ENCODE results near the gene RND1.
A peak's percentile ranks its signal among the peaks of the same experiment; 100 is the strongest.
"Not testable (repeated sequence)": the region's sequence is repeated elsewhere in the genome, so short reads cannot be mapped to it uniquely, and the experiment has no call there.

RND1 gene

DNA sequence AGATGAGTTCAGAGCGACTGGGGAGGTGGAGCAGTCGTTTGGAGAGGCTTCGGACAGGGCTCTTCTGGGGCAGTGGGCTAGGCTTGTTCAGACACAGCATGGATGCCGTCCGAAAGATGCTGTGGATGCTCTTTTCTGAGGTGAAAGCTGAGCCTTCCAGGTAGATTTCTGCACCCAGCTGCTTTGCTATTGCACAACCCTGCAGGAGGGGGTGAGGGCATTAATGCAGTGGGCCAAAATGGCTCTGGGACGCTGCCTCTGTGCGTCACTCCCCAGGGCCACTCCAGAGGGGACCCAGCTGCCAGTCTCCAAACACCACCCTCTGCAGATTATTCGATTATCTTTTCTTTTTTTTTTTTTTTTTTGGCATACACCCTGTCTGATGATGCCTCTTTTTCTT lies 7.6 kb downstream of the RND1 start:
- no peaks in the 10 kb centered on the region for H3K9me3 Mint-ChIP-seq
- no peak overlapping the region for H3K27ac Mint-ChIP-seq
- no peaks in the 10 kb centered on the region for H3K36me3 Mint-ChIP-seq (ENCODE audit: low read depth)
- peaks cover 15% of the 10 kb centered on the region for H3K4me1 Mint-ChIP-seq (ENCODE audit: low read depth)
- intact Hi-C loops (cut with micrococcal nuclease): no loop called here
- H3K4me3 Mint-ChIP-seq: no peak overlapping the region
- peaks cover 8% of the 10 kb centered on the region for H3K27me3 Mint-ChIP-seq

DNA sequence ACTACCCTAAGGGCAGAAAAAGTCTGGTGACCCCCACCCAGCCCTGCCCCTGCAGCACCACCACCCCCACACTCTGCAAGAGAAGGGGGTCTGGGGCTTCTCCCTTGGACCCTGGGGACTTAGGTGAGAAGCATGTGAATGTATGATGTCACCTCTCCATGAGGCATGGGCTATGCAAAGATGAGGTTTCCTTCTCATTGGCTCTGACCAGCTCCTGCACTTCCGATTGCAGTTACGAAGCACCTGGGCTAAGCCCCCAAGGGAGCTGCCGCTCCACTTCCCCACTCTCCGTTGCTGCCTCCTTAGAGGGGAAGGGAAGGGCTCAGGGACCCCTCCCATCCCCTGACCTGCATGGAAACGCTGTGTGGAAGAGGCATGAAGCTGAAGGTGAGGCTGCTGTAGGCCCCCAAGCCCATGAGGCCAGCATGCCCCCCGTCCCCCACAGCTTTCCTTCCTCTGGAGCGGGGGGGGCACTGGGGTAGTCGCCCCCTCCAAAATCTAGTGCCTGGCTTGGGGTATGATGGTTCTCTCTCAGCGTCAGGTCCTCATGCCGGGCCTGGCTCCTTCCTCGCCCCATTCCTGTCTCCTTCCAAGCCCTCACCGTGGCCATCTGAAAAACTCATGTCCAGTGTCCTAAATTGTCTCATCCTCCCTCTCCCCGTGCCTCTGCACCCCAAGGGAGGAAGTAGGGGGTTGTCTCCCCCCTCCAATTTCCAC lies 8.2 kb downstream of the RND1 start:
- intact Hi-C loops (cut with micrococcal nuclease): no loop called here
- Mint-ChIP-seq H3K4me3 (no peak overlapping the region), H3K4me1 (ENCODE audit: low read depth) (peaks cover 15% of the 10 kb centered on the region), H3K9me3 (no peaks in the 10 kb centered on the region), H3K27ac (no peak overlapping the region), H3K36me3 (ENCODE audit: low read depth) (no peaks in the 10 kb centered on the region), H3K27me3 (peaks cover 1% of the 10 kb centered on the region)

DNA sequence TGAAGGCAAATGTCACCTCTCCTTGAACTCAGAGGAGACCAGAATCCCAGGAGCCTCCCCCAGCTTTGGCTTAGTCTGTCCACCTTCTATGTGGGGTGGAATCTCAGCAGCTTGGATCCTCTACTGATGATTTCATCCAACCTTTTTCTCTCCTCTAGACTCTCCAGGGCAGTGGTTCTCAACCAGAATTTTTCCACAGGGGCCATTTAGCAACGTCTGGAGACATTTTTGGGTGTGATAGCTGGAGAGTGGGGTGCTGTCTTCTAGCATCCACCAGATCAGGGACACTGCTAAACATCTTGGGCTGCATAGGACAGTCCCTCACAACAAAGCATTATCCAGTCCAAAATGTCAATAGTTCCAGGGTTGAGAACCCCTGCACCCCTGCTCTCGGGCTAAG lies 9.3 kb downstream of the RND1 start:
- intact Hi-C loops (cut with micrococcal nuclease): no loop called here
- H3K36me3 Mint-ChIP-seq (ENCODE audit: low read depth): peaks cover 7% of the 10 kb centered on the region

DNA sequence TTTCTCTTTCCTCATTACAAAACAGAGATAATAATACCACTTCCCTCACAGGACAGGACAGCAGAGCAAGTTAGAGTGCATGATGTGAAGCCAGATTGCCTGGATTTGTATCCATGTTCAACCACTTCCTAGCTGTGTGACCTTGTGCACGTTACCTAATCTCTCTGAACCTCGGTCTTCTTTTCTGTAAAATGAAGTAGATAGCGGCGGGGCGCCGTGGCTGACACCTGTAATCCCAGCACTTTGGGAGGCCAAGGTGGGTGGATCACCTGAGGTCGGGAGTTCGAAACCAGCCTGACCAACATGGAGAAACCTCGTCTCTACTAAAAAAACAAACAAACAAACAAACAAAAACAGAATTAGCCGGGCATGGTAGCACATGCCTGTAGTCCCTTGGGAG lies 10.7 kb downstream of the RND1 start:
- not testable (repeated sequence) for H3K27me3 Mint-ChIP-seq, H3K27ac Mint-ChIP-seq, H3K9me3 Mint-ChIP-seq, H3K4me3 Mint-ChIP-seq
- peaks cover 24% of the 10 kb centered on the region for H3K4me1 Mint-ChIP-seq (ENCODE audit: low read depth)
- intact Hi-C loops (cut with micrococcal nuclease): loop anchor here (5.0 kb wide), 1 partner anchor 122 kb away; the partner anchor contains the start of gene WNT1
- peaks cover 18% of the 10 kb centered on the region for H3K36me3 Mint-ChIP-seq (ENCODE audit: low read depth)

More for the DNA sequence above, 9.3 kb downstream of the RND1 start:
- Mint-ChIP-seq H3K27me3 (no peaks in the 10 kb centered on the region), H3K27ac (no peak overlapping the region), H3K4me3 (no peak overlapping the region), H3K4me1 (ENCODE audit: low read depth) (peaks cover 17% of the 10 kb centered on the region), H3K9me3 (no peaks in the 10 kb centered on the region)

DNA sequence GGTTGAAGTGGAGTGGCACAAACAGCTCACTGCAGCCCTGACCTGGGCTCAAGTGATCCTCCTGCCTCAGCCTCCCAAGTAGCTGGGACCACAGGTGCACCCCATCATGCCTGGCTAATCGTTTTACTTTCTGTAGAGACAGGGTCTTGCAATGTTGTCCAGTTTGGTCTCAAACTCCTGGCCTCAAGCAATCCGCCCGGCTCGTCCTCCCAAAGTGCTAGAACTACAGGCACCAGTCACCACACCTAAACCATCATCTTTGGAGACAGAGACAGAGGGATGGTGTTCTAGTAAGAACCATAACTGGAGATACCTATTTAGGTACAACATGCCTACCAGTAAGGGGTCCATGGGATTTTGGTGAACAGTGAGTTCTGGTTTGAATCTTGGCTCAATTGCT lies 11.2 kb downstream of the RND1 start:
- Mint-ChIP-seq H3K36me3 (ENCODE audit: low read depth) (peaks cover 22% of the 10 kb centered on the region), H3K9me3 (no peaks in the 10 kb centered on the region), H3K27me3 (no peaks in the 10 kb centered on the region), H3K4me1 (ENCODE audit: low read depth) (peaks cover 27% of the 10 kb centered on the region), H3K27ac (no peak overlapping the region), H3K4me3 (no peak overlapping the region)
- intact Hi-C loops (cut with micrococcal nuclease): loop anchor here (5.0 kb wide), 1 partner anchor 123 kb away; the partner anchor contains the start of gene WNT1

DNA sequence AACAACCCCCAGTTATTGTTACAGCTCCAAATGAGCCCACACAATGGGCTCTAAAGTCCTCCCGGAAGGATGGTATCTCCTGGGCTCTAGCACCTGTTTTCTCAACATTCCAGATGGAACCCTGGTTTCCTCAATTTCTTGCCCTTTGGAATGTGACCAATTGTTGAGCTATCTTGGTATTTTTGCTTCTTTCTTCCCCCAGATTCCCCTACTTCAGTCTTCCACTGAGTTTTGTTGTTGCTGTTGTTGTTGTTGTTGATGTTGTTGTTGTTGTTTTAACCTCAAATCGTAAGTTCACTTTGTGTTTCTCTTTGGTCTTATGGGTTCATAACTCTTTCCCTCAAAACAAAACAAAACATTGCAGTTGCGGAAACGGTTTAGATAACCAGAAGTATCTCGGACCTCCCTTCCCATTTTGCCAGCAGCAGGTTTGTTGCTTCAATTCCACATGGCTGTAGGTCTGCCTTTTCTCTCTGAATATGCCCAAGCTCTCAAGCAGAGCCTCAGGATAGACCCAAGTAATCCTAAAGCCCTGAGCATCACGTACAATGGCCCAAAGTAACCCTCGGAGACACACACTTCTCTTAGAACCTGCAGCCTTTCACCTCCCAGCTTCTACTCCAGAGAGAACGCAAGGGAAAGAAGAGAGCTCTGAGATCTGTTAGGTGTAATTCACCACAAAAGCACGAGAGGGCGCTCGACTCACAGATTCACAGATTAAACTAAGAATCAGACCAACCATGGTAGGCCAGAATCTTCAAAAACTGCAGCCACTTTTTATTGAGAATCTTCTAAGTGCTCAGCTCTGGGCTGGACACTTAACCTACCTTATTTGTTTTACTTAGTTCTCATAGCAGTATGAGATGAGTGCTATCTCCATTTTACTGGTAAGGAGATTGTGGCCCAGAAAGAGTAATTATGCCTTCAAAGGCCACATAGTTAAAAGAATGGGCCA lies 12.7 kb downstream of the RND1 start:
- intact Hi-C loops (cut with micrococcal nuclease): loop anchor here (1.0 to 5.0 kb wide), 4 partner anchors 37 to 124 kb away; partner anchors contain the start of gene WNT1
- H3K27me3 Mint-ChIP-seq: no peaks in the 10 kb centered on the region
- peak overlapping the region; percentile 90 for H3K27ac Mint-ChIP-seq
- H3K9me3 Mint-ChIP-seq: no peaks in the 10 kb centered on the region
- H3K4me1 Mint-ChIP-seq (ENCODE audit: low read depth): peaks cover 33% of the 10 kb centered on the region
- H3K4me3 Mint-ChIP-seq: peak overlapping the region; percentile 96
- H3K36me3 Mint-ChIP-seq (ENCODE audit: low read depth): peaks cover 29% of the 10 kb centered on the region

DNA sequence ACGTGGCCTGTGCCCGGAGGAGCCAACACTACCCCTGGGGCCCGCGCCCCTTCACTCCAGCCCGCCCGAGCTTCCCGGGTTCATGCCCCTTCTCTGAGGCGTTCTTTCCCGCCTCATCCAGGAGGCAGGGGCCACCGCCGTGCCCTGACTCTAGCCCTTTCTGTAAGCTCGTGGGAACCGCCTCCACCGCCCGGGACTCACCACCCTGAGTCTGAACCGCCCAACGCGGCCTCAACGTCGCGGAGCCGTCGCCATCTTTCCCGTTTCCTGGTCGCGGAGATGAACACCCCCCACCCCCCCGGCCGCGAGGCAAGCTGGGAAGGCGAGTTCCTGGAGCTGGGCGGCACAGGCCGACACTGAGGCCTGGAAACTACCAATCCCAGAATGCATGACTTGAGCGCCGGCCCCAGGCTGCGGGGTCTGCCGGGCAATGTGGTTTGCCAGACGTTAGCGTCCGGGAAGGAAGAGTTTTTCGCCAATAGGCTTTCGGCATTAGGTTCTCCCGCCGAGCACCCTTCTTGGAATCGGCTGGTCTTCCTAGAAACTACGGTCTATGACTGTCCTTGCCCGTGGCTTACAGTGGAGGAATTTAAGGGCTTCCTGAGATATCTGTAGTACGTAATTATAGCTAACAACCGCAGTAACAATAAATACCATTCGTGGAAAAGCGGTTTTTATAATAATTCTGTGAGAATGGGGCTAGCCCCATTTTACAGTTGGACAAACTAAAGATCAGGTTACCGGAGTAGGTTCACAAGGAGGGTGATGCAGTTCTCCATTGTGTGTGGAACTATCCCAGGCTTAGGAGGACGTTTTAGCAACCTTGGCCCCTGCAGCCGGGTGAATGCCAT lies 13.6 kb downstream of the RND1 start, which contains the start of gene DDX23:
Gene DDX23, minus strand, starts transcription at position 281 of the 851 bp plus-strand sequence. CDS start 6,381 bp downstream, outside the sequence.
- peak within 1 kb of the TSS; percentile 90 for H3K27ac Mint-ChIP-seq
- H3K27me3 Mint-ChIP-seq: no peaks in the 10 kb centered on the region

DNA sequence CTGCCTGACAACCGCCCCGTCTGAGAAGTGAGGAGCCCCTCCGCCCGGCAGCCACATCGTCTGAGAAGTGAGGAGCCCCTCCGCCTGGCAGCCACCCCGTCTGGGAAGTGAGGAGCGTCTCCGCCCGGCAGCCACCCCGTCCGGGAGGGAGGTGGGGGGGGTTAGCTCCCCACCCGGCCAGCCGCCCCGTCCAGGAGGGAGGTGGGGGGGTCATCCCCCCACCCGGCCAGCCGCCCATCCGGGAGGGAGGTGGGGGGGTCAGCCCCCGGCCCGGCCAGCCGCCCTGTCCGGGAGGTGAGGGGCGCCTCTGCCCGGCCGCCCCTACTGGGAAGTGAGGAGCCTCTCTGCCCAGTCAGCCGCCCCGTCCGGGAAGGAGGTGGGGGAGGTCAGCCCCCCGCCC lies 23.6 kb downstream of the RND1 start:
- H3K9me3 Mint-ChIP-seq; H3K4me1 Mint-ChIP-seq (ENCODE audit: low read depth); intact Hi-C loops (cut with micrococcal nuclease); H3K27me3 Mint-ChIP-seq; H3K27ac Mint-ChIP-seq; H3K4me3 Mint-ChIP-seq: not testable (repeated sequence)
- H3K36me3 Mint-ChIP-seq (ENCODE audit: low read depth): peaks cover 95% of the 10 kb centered on the region

More for the DNA sequence above, 13.6 kb downstream of the RND1 start, which contains the start of gene DDX23:
- intact Hi-C loops (cut with micrococcal nuclease): loop anchor here (1.0 to 5.0 kb wide), 2 partner anchors 104 to 125 kb away; partner anchors contain the start of gene WNT1
- Mint-ChIP-seq H3K4me1 (ENCODE audit: low read depth) (peaks cover 37% of the 10 kb centered on the region), H3K36me3 (ENCODE audit: low read depth) (peaks cover 38% of the 10 kb centered on the region), H3K9me3 (no peaks in the 10 kb centered on the region), H3K4me3 (peak within 1 kb of the TSS; percentile 96)

DNA sequence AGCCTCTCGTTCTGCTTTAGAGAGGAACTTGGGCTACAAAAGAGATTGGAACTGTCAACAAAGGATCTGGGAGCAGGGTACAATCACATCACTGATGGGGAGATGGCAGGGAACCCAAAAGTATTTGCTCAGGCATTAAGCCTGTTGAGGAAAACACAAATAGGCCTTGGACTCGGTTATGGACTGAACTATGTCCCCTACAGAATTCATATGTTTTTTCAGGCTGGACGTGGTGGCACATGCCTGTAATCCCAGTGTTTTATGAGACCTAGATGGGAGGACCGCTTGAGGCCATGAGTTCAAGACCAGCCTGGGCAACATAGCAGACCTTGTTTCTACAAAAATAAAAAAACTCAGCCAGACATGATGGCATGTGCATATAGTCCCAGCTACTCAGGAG lies 27.6 kb downstream of the RND1 start:
- Mint-ChIP-seq H3K36me3 (ENCODE audit: low read depth) (peaks cover 92% of the 10 kb centered on the region), H3K4me3 (no peak overlapping the region), H3K4me1 (ENCODE audit: low read depth) (no peaks in the 10 kb centered on the region), H3K27ac (no peak overlapping the region), H3K27me3 (no peaks in the 10 kb centered on the region), H3K9me3 (no peaks in the 10 kb centered on the region)
- intact Hi-C loops (cut with micrococcal nuclease): no loop called here

DNA sequence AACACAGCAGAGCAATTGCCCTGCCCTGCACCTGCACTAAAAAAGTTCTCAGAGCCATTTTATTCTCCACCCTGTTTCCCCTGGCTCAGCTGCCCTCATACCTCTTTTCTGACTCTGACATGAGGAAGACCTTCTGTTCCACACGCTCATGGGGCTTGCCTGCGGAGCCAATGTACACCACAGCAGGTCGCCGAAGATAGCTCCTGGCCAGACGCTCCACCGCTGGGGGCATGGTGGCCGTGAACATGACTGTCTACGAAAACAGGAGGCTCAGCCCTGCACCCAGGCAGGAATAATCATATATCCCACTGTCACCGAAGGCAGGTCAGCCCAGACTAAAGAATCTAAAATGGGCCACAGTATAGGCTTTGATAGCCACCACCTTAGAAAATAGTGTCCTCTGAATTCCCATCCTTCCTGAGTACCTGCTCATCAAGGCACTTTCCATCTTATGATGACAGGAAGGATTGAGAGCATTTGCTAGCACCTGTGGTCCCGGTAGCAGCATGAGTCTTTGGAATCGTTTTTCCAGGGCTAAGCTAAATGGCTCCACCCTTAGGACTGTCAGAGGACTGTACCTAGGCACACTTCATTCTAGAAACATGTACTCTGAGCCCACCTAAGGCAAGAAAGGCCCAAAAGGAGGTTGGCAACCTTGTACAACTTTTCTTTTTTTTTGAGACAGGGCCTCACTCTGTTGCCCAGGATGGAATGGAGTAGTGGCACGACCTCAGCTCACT lies 33.2 kb downstream of the RND1 start:
- intact Hi-C loops (cut with micrococcal nuclease): no loop called here
- Mint-ChIP-seq H3K27me3 (no peaks in the 10 kb centered on the region), H3K27ac (no peak overlapping the region), H3K9me3 (no peaks in the 10 kb centered on the region), H3K4me3 (no peak overlapping the region), H3K36me3 (ENCODE audit: low read depth) (peaks cover 91% of the 10 kb centered on the region), H3K4me1 (ENCODE audit: low read depth) (no peaks in the 10 kb centered on the region)

DNA sequence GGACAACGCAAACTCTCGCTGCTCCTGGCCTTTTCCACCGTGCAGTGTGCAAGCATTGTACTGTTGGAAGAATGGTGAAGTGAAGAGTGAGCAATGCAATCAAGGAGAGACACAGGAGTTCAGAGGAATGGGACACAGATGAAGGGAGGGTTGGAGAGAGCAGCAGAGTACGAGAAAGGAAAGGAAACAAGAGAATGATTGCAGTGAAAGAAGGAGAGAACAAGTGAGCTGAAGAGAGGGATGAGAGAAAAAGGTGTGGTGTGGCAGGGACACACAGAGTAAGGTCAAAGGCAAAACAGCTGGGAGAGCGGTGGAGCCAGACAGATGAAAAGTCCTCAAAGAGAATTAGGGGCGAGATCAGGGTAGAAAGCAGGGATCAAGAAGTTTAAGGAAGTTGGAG lies 34.4 kb downstream of the RND1 start:
- no peak overlapping the region for H3K27ac Mint-ChIP-seq
- peaks cover 79% of the 10 kb centered on the region for H3K36me3 Mint-ChIP-seq (ENCODE audit: low read depth)
- intact Hi-C loops (cut with micrococcal nuclease): no loop called here
- no peaks in the 10 kb centered on the region for H3K27me3 Mint-ChIP-seq
- H3K9me3 Mint-ChIP-seq: no peaks in the 10 kb centered on the region
- H3K4me3 Mint-ChIP-seq: no peak overlapping the region
- H3K4me1 Mint-ChIP-seq (ENCODE audit: low read depth): no peaks in the 10 kb centered on the region

DNA sequence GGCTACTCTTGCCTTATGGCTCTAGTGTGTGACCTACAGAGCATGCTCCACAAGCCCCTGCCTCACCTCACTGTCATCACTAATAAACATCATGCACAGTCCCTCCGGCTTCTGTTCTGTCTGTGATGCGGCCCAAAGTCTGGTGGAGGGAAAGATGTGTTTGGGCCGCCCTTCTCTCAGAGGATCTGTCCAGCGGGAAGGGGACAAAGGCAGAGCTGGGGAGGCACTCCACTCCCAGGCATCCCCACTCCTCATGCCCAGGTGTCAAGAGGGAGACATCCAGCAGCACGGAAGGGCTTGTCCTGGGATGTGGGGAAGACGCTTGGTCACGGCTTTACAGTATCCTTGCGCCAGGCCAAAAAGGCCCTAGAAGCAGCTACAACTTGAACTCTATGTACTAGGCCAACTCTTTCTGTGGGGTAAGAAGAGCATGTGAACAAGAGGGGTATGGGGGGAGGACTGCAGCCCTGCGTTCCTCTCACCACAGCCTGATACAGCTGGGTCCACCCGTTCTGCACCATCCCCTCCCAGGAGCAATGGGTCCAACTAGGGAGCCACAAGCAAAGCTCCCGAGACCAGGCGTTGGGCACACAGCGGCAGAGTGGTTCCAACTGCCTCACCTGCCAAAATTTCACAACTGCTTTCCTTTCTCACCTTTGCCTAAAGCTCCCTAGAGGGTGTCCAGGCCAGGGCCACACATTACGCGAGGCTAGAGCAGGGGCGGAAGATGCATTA lies 36.7 kb downstream of the RND1 start:
- Mint-ChIP-seq H3K27ac (no peak overlapping the region), H3K36me3 (ENCODE audit: low read depth) (peaks cover 59% of the 10 kb centered on the region), H3K4me1 (ENCODE audit: low read depth) (no peaks in the 10 kb centered on the region), H3K4me3 (no peak overlapping the region), H3K27me3 (no peaks in the 10 kb centered on the region), H3K9me3 (no peaks in the 10 kb centered on the region)
- intact Hi-C loops (cut with micrococcal nuclease): no loop called here

Data from dendritic cell treated with granulocyte-macrophage colony-stimulating factor and Interleukin-4, amounts not matched to agents 40 ng/mL and 50 ng/mL, for 4 days (primary cell).